ENCODE measurements around the gene ANKRD10.

The ANKRD10 gene

DNA sequence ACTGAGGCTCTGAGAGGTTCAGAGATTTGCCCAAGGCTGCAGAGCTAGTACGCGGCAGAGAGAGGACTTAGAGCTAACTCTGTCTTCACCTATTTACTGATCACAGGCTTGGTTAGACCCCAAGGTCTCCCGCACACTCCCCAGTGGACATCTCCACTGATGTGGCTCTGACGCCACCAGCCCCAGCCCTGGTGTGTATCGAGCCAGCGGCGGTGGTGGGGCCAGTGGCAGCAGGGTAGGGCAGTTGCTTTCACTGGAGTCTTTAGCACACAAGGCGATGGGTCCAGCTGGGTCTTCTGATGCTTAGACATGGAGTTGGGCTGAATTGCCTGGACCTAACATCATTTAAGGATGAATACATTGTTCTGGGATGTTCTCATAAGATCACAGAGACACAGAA is 85.4 kb downstream of the ANKRD10 start:
- Histone ChIP-seq H3K36me3 (ENCODE audit: control insufficient read depth, insufficient read depth, low read length) (no peaks in the 10 kb centered on the region), H3K4me3 (replicated peaks; ENCODE audit: low read depth, low read length) (no peak overlapping the region), H3K27me3 (replicated peaks; ENCODE audit: control insufficient read depth, insufficient read depth, low read length) (no peaks in the 10 kb centered on the region)
- TF ChIP-seq, protein P1, sequence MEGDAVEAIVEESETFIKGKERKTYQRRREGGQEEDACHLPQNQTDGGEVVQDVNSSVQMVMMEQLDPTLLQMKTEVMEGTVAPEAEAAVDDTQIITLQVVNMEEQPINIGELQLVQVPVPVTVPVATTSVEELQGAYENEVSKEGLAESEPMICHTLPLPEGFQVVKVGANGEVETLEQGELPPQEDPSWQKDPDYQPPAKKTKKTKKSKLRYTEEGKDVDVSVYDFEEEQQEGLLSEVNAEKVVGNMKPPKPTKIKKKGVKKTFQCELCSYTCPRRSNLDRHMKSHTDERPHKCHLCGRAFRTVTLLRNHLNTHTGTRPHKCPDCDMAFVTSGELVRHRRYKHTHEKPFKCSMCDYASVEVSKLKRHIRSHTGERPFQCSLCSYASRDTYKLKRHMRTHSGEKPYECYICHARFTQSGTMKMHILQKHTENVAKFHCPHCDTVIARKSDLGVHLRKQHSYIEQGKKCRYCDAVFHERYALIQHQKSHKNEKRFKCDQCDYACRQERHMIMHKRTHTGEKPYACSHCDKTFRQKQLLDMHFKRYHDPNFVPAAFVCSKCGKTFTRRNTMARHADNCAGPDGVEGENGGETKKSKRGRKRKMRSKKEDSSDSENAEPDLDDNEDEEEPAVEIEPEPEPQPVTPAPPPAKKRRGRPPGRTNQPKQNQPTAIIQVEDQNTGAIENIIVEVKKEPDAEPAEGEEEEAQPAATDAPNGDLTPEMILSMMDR (IDR thresholded peaks at IDR 0.05; ENCODE audit: insufficient read depth, low read length, poor library complexity, severe bottlenecking) = no peak
- no peak for DNase-seq (ENCODE audit: extremely low read depth, insufficient read length)

DNA sequence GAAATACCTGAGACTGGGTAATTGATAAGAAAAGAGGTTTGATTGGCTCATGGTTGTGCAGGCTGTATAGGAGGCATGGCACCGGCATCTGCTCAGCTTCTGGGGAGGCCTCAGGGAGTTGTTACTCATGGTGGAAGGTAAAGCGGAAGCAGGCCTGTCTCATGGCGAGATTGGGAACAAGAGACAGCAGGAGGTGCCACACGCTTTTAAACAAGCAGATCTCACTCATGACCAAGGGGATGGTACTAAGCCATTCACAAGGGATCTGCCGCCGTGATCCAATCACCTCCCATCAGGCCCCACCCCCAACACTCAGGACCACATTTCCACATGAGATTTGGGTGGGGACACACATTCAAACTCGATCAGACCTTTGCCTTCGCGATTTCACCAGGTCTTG is 86.2 kb downstream of the ANKRD10 start:
- DNase-seq (ENCODE audit: extremely low read depth, insufficient read length) = no peak
- Histone ChIP-seq H3K4me3 (replicated peaks; ENCODE audit: low read depth, low read length) (no peak overlapping the region), H3K36me3 (ENCODE audit: control insufficient read depth, insufficient read depth, low read length) (no peaks in the 10 kb centered on the region), H3K27me3 (replicated peaks; ENCODE audit: control insufficient read depth, insufficient read depth, low read length) (no peaks in the 10 kb centered on the region)
- TF ChIP-seq, protein P1 (IDR thresholded peaks at IDR 0.05; ENCODE audit: insufficient read depth, low read length, poor library complexity, severe bottlenecking) = no peak
